ENCODE data around the gene ARHGEF39. TPM values are rescaled to one million over a fixed set of nuclear protein-coding genes. Genes with fewer than 3 reads are reported as not detected.

The ARHGEF39 gene
- polyA plus RNA-seq, 1 donor (not counting 4 experiments of a cell fraction or from before 2014, with no cell fraction given), result 2.4 TPM

DNA sequence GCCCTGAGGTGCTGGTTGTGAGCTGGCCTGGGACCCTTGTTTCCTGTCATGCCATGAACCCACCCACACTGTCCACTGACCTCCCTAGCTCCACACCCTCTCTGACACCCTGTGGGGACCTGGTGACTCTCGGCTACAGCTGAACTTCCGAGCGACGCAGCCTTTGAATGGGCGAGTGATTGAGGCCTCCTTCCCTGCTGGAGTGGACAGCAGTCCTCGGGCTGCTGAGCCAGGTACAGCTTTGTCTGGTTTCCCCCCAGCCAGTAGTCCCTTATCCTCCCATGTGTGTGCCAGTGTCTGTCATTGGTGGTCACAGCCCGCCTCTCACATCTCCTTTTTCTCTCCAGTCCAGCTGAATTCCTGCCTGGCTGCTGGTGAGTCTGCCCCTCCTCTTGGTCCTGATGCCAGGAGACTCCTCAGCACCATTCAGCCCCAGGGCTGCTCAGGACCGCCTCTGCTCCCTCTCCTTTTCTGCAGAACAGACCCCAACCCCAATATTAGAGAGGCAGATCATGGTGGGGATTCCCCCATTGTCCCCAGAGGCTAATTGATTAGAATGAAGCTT is 14.9 kb upstream of the ARHGEF39 start:
- no peak overlapping the region for H3K4me2 ChIP-seq (ENCODE audit: control insufficient read depth, extremely low read depth, insufficient read depth, low read depth, low read length)
- no peak overlapping the region for H3K4me3 ChIP-seq (ENCODE audit: control insufficient read depth in 2 of 3, extremely low read depth in 1 of 3, insufficient read depth in 2 of 3, low read depth in 1 of 3, low read length in 3 of 3)
- H4K20me1 ChIP-seq (ENCODE audit: control insufficient read depth, extremely low read depth, insufficient read depth, low read length), result no peaks in the 10 kb centered on the region
- dilution Hi-C loops (cut with MboI; ENCODE audit: extremely low pct_ligation_motif_present, low sequenced_read_pairs), result no loop called here
- H3K9me3 ChIP-seq (ENCODE audit: control insufficient read depth, low read depth, low read length), result no peaks in the 10 kb centered on the region
- no peak overlapping the region for H3K9ac ChIP-seq (ENCODE audit: control insufficient read depth, extremely low read depth, insufficient read depth, low read length)
- H3K9me1 ChIP-seq (ENCODE audit: control insufficient read depth, extremely low read depth, insufficient read depth, low read length), result no peaks in the 10 kb centered on the region
- no peaks in the 10 kb centered on the region for H3K79me2 ChIP-seq (ENCODE audit: control insufficient read depth, insufficient read depth, low read length)
- DNase-seq (ENCODE audit: low read depth, low spot score), result no peak
- no peaks in the 10 kb centered on the region for H3K4me1 ChIP-seq (ENCODE audit: control insufficient read depth, extremely low read depth, insufficient read depth, low read length)
- H3K27me3 ChIP-seq (ENCODE audit: control insufficient read depth, extremely low read depth, insufficient read depth, low read length), result no peaks in the 10 kb centered on the region
- H2AFZ ChIP-seq (ENCODE audit: control insufficient read depth, low read length), result no peak overlapping the region
- no peak for FAIRE-seq
- no peak overlapping the region for H3K27ac ChIP-seq (ENCODE audit: control insufficient read depth, insufficient read depth, low read length)
- H3K36me3 ChIP-seq (ENCODE audit: control insufficient read depth in 2 of 2, extremely low read depth in 1 of 2, insufficient read depth in 2 of 2, low read length in 2 of 2), result peaks cover 2 to 4% of the 10 kb centered on the region in 2 experiments
- TF ChIP-seq CTCF (optimal IDR thresholded peaks at IDR 0.05 in 1 of 3, IDR thresholded peaks at IDR 0.05 in 1 of 3, conservative IDR thresholded peaks at IDR 0.05 in 1 of 3; ENCODE audit: extremely low read depth in 1 of 3, insufficient read depth in 2 of 3, low read length in 3 of 3) (no peak), EZH2 (IDR thresholded peaks at IDR 0.05; ENCODE audit: low read length) (no peak)

DNA sequence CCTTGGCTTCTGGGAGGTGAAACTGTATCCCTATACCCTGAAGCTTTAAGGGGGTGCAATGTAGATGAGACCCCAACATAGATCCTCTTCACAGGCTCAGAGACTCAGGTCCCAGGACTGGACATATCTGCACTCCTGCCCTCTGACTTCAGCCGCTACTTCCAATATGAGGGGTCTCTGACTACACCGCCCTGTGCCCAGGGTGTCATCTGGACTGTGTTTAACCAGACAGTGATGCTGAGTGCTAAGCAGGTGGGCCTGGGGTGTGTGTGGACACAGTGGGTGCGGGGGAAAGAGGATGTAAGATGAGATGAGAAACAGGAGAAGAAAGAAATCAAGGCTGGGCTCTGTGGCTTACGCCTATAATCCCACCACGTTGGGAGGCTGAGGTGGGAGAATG is 14.1 kb upstream of the ARHGEF39 start:
- dilution Hi-C loops (cut with MboI; ENCODE audit: extremely low pct_ligation_motif_present, low sequenced_read_pairs), result no loop called here
- FAIRE-seq, result no peak

More for the DNA sequence above, 14.1 kb upstream of the ARHGEF39 start:
- Histone ChIP-seq H2AFZ (ENCODE audit: control insufficient read depth, low read length) (no peak overlapping the region), H3K27me3 (ENCODE audit: control insufficient read depth, extremely low read depth, insufficient read depth, low read length) (no peaks in the 10 kb centered on the region), H3K4me2 (ENCODE audit: control insufficient read depth, extremely low read depth, insufficient read depth, low read depth, low read length) (no peak overlapping the region), H3K27ac (ENCODE audit: control insufficient read depth, insufficient read depth, low read length) (no peak overlapping the region), H3K9ac (ENCODE audit: control insufficient read depth, extremely low read depth, insufficient read depth, low read length) (no peak overlapping the region), H3K79me2 (ENCODE audit: control insufficient read depth, insufficient read depth, low read length) (no peaks in the 10 kb centered on the region), H3K4me1 (ENCODE audit: control insufficient read depth, extremely low read depth, insufficient read depth, low read length) (peaks cover under 1% of the 10 kb centered on the region), H4K20me1 (ENCODE audit: control insufficient read depth, extremely low read depth, insufficient read depth, low read length) (no peaks in the 10 kb centered on the region), H3K9me1 (ENCODE audit: control insufficient read depth, extremely low read depth, insufficient read depth, low read length) (no peaks in the 10 kb centered on the region), H3K9me3 (ENCODE audit: control insufficient read depth, low read depth, low read length) (no peaks in the 10 kb centered on the region), H3K4me3 (ENCODE audit: control insufficient read depth in 2 of 3, extremely low read depth in 1 of 3, insufficient read depth in 2 of 3, low read depth in 1 of 3, low read length in 3 of 3) (no peak overlapping the region), H3K36me3 (ENCODE audit: control insufficient read depth in 2 of 2, extremely low read depth in 1 of 2, insufficient read depth in 2 of 2, low read length in 2 of 2) (peaks cover 2 to 4% of the 10 kb centered on the region in 2 experiments)
- no peak for TF ChIP-seq CTCF (optimal IDR thresholded peaks at IDR 0.05 in 1 of 3, IDR thresholded peaks at IDR 0.05 in 1 of 3, conservative IDR thresholded peaks at IDR 0.05 in 1 of 3; ENCODE audit: extremely low read depth in 1 of 3, insufficient read depth in 2 of 3, low read length in 3 of 3)
- TF ChIP-seq EZH2 (IDR thresholded peaks at IDR 0.05; ENCODE audit: low read length), result no peak
- DNase-seq (ENCODE audit: low read depth, low spot score), result no peak
